ENCODE results near the gene STAMBP. TPM values are rescaled to one million over a fixed set of nuclear protein-coding genes. Genes with fewer than 3 reads are reported as not detected.

Gene STAMBP
- total RNA-seq, 1 donor from 2014 or later = 46.5 TPM

- peaks cover 2% of the 10 kb centered on the region for H3K27me3 Mint-ChIP-seq (ENCODE audit: low read depth, unreplicated experiment)
These were observed 60.4 kb downstream of the STAMBP start for GRCh38 chr2:73889206-73889605.

DNA sequence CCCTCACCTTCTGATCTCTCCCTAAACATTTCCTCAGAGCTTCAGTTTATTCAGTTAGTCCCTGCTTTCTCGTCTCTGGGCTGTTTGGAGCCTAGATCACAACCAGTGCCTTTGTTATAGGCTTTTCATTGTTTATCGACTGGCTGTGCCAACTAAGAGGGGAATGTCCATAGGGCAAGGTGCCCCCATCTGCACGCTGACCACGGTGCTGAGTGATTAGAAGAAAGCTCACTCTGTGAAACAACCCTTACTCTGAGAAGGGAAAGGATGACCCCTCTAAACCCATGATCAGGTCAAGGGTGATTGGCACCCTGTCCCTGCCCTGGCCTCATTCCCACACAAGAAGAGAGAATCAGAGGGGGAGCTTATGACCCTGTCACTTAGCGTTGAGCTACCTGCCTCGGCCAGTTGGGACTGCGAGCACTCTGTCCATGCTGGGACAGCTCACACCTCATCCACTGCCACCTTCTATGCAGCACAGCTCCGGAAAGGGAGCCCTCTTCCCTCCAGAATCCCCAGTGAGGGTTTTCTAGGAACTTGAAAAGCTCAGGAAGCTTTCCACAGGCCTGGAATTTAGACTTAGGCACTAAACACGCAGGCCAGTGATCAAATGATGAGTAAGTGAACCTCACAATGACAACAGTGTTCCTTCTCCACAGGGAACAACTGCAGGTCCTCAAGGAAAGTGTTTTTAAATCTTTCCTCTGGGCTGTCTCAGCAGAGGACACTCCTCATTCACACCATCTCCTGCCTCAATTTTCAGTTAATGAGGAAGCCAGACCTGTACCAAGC, 61.7 kb downstream of the STAMBP start:
- Histone ChIP-seq H3K36me3 (ENCODE audit: insufficient read depth, low read length) (no peaks in the 10 kb centered on the region), H3K9ac (ENCODE audit: low read length) (no peak overlapping the region), H3K4me3 (ENCODE audit: insufficient read depth, low read depth, low read length) (no peak overlapping the region), H3K79me2 (ENCODE audit: insufficient read depth, low read length) (peaks cover 20% of the 10 kb centered on the region), H3K4me1 (ENCODE audit: insufficient read depth, low read length) (peaks cover 9% of the 10 kb centered on the region), H4K20me1 (ENCODE audit: insufficient read depth, low read length) (peaks cover 14% of the 10 kb centered on the region), H2AFZ (ENCODE audit: low read depth, low read length) (peak overlapping the region; percentile 6), H3K9me3 (ENCODE audit: insufficient read depth, low read depth, low read length) (no peaks in the 10 kb centered on the region), H3K27me3 (ENCODE audit: insufficient read depth, low read length) (peaks cover 25% of the 10 kb centered on the region), H3K4me2 (ENCODE audit: low read length) (peak overlapping the region; percentile 24), H3K27ac (ENCODE audit: low read depth, low read length) (no peak overlapping the region)
- TF ChIP-seq, protein P1, sequence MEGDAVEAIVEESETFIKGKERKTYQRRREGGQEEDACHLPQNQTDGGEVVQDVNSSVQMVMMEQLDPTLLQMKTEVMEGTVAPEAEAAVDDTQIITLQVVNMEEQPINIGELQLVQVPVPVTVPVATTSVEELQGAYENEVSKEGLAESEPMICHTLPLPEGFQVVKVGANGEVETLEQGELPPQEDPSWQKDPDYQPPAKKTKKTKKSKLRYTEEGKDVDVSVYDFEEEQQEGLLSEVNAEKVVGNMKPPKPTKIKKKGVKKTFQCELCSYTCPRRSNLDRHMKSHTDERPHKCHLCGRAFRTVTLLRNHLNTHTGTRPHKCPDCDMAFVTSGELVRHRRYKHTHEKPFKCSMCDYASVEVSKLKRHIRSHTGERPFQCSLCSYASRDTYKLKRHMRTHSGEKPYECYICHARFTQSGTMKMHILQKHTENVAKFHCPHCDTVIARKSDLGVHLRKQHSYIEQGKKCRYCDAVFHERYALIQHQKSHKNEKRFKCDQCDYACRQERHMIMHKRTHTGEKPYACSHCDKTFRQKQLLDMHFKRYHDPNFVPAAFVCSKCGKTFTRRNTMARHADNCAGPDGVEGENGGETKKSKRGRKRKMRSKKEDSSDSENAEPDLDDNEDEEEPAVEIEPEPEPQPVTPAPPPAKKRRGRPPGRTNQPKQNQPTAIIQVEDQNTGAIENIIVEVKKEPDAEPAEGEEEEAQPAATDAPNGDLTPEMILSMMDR (IDR thresholded peaks at IDR 0.05; ENCODE audit: insufficient read depth, low read depth, low read length) = no peak
- TF ChIP-seq EZH2 (IDR thresholded peaks at IDR 0.05; ENCODE audit: insufficient read depth, low read length) = no peak
- Mint-ChIP-seq H3K27me3 (ENCODE audit: low read depth, unreplicated experiment) (peaks cover 2% of the 10 kb centered on the region), H3K4me3 (ENCODE audit: unreplicated experiment) (no peak overlapping the region), H3K4me1 (ENCODE audit: low read depth, unreplicated experiment) (peaks cover 4% of the 10 kb centered on the region), H3K9me3 (ENCODE audit: unreplicated experiment) (peaks cover 2% of the 10 kb centered on the region), H3K36me3 (ENCODE audit: low read depth, unreplicated experiment) (peaks cover 6% of the 10 kb centered on the region), H3K27ac (ENCODE audit: unreplicated experiment) (no peak overlapping the region)
- FAIRE-seq (no peak), DNase-seq (ENCODE audit: low read depth) (no peak)

More at GRCh38 chr2:73889206-73889605, 60.4 kb downstream of the STAMBP start:
- H3K9ac ChIP-seq (ENCODE audit: low read length) = no peak overlapping the region
- peaks cover 9% of the 10 kb centered on the region for H3K4me1 ChIP-seq (ENCODE audit: insufficient read depth, low read length)
- no peak overlapping the region for H3K4me3 Mint-ChIP-seq (ENCODE audit: unreplicated experiment)
- no peaks in the 10 kb centered on the region for H3K9me3 ChIP-seq (ENCODE audit: insufficient read depth, low read depth, low read length)
- H3K9me3 Mint-ChIP-seq (ENCODE audit: unreplicated experiment) = no peaks in the 10 kb centered on the region
- peaks cover 3% of the 10 kb centered on the region for H4K20me1 ChIP-seq (ENCODE audit: insufficient read depth, low read length)
- TF ChIP-seq, protein P1 (IDR thresholded peaks at IDR 0.05; ENCODE audit: insufficient read depth, low read depth, low read length) = no peak
- no peak for TF ChIP-seq EZH2 (IDR thresholded peaks at IDR 0.05; ENCODE audit: insufficient read depth, low read length)
- no peak overlapping the region for H3K4me3 ChIP-seq (ENCODE audit: insufficient read depth, low read depth, low read length)
- peaks cover 2% of the 10 kb centered on the region for H3K4me1 Mint-ChIP-seq (ENCODE audit: low read depth, unreplicated experiment)
- no peak overlapping the region for H2AFZ ChIP-seq (ENCODE audit: low read depth, low read length)
- H3K4me2 ChIP-seq (ENCODE audit: low read length) = no peak overlapping the region
- H3K27me3 ChIP-seq (ENCODE audit: insufficient read depth, low read length) = peaks cover 21% of the 10 kb centered on the region
- peaks cover 6% of the 10 kb centered on the region for H3K36me3 Mint-ChIP-seq (ENCODE audit: low read depth, unreplicated experiment)
- DNase-seq (ENCODE audit: low read depth) (no peak), FAIRE-seq (no peak)
- no peak overlapping the region for H3K27ac ChIP-seq (ENCODE audit: low read depth, low read length)
- H3K36me3 ChIP-seq (ENCODE audit: insufficient read depth, low read length) = no peaks in the 10 kb centered on the region
- H3K27ac Mint-ChIP-seq (ENCODE audit: unreplicated experiment) = no peak overlapping the region
- H3K79me2 ChIP-seq (ENCODE audit: insufficient read depth, low read length) = peaks cover 13% of the 10 kb centered on the region
